PFSK-1 (cell line): Measurements from ENCODE around the gene SEMA6D.

ENCODE experiments used
- FOXP2 ChIP-seq: optimal IDR thresholded peaks from 2 replicates; pipeline ENCODE3; 2011; ENCODE audit warnings: borderline replicate concordance, control low read depth, inconsistent platforms; ENCODE audit not compliant: insufficient read depth; ENCODE audit errors: extremely low read length, extremely low read depth
- POLR2AphosphoS5 ChIP-seq: IDR thresholded peaks from 2 replicates; pipeline ENCODE4 v1.6.1; 2012; ENCODE audit warnings: low read depth, mild to moderate bottlenecking, control low read depth, low read length, moderate library complexity
- SIN3A ChIP-seq: IDR thresholded peaks from 2 replicates; pipeline ENCODE4 v1.6.1; 2012; ENCODE audit warnings: mild to moderate bottlenecking, low read length, moderate library complexity, borderline replicate concordance; ENCODE audit not compliant: insufficient read depth
- TAF1 ChIP-seq: IDR thresholded peaks from 2 replicates; pipeline ENCODE4 v1.6.1; 2012; ENCODE audit warnings: low read length, control low read depth, borderline replicate concordance; ENCODE audit not compliant: insufficient read depth
- TF ChIP-seq, protein P1 (sequence below), 2 experiments: IDR thresholded peaks; 2 replicates each; pipeline versions ENCODE4 v1.6.1 to v1.8.0; 2011 to 2012; ENCODE audit warnings: low read depth in 2 of 2, low read length in 2 of 2, control low read depth in 1 of 2, inconsistent platforms in 1 of 2, mild to moderate bottlenecking in 1 of 2, moderate library complexity in 1 of 2; ENCODE audit not compliant: insufficient read depth in 1 of 2

SEMA6D gene

DNA sequence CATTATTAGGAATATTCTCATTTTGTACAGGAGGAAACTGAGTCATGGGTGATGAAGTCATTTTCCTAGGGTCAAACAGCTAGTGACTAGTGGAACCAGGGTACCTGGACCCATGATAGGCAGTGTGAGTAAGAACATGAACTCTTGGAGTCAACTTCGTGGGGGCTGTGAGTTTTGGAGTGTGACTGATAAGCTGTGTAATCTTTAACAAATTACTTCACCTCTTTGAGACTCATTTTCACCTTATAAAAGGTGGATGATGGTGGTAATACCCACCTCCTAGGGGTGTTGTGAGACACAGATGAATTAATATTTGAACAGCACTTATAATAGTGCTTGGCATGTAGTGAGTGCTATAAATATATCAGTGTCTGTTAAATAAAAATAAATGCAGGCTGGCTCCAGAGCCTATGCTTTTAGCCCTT, 9.1 kb downstream of the SEMA6D start:
- TF ChIP-seq POLR2AphosphoS5 = no peak
- TF ChIP-seq SIN3A = no peak
- TF ChIP-seq TAF1 = no peak
- no peak for TF ChIP-seq FOXP2
- TF ChIP-seq, protein P1, sequence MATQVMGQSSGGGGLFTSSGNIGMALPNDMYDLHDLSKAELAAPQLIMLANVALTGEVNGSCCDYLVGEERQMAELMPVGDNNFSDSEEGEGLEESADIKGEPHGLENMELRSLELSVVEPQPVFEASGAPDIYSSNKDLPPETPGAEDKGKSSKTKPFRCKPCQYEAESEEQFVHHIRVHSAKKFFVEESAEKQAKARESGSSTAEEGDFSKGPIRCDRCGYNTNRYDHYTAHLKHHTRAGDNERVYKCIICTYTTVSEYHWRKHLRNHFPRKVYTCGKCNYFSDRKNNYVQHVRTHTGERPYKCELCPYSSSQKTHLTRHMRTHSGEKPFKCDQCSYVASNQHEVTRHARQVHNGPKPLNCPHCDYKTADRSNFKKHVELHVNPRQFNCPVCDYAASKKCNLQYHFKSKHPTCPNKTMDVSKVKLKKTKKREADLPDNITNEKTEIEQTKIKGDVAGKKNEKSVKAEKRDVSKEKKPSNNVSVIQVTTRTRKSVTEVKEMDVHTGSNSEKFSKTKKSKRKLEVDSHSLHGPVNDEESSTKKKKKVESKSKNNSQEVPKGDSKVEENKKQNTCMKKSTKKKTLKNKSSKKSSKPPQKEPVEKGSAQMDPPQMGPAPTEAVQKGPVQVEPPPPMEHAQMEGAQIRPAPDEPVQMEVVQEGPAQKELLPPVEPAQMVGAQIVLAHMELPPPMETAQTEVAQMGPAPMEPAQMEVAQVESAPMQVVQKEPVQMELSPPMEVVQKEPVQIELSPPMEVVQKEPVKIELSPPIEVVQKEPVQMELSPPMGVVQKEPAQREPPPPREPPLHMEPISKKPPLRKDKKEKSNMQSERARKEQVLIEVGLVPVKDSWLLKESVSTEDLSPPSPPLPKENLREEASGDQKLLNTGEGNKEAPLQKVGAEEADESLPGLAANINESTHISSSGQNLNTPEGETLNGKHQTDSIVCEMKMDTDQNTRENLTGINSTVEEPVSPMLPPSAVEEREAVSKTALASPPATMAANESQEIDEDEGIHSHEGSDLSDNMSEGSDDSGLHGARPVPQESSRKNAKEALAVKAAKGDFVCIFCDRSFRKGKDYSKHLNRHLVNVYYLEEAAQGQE (IDR thresholded peaks at IDR 0.05; ENCODE audit: insufficient read depth in 1 of 2, low read depth in 2 of 2, low read length in 2 of 2) = no peak

DNA sequence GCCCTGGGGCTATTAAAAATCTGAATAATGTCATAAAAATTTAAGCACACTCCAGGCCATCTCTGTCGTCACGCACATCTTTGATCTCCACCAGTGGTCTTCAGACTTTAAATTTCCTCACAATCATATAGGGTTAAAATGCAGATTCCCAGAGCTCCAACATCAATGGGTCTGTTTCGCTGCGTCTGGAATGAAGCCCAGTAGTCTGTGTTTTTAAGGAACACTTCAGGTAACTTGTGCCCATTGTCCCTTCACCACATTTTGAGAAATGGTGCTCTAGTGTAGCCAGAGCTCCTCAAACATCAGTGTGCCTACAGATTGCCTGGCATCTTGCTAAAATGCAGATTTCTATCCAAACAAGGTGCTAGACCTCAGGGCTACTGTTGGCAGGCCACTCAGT, 9.8 kb downstream of the SEMA6D start:
- TF ChIP-seq SIN3A (no peak), FOXP2 (no peak), POLR2AphosphoS5 (no peak), TAF1 (no peak)
- TF ChIP-seq, protein P1 (IDR thresholded peaks at IDR 0.05; ENCODE audit: insufficient read depth in 1 of 2, low read depth in 2 of 2, low read length in 2 of 2) = no peak

DNA sequence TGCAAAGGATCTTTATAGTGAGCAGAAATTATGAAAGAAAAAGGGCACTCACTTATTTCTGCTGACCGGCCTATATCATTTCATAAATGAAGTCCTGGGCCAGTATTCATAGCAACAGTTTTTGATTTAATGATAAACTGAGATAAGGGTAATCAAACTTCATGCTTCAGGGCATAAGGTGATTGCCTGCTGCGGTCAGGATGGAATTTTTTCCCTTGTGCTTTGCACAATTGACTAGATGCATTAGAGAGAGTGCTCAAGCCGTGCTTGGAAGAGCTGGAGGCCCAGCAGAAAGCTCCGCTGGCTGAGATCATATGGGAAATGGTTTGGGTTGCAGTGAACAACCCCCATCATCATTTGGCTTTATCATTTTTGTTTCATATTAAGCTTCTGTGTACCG, 10.4 kb downstream of the SEMA6D start:
- TF ChIP-seq TAF1 (no peak), FOXP2 (no peak), POLR2AphosphoS5 (no peak), SIN3A (no peak)
- TF ChIP-seq, protein P1 (IDR thresholded peaks at IDR 0.05; ENCODE audit: insufficient read depth in 1 of 2, low read depth in 2 of 2, low read length in 2 of 2) = no peak

DNA sequence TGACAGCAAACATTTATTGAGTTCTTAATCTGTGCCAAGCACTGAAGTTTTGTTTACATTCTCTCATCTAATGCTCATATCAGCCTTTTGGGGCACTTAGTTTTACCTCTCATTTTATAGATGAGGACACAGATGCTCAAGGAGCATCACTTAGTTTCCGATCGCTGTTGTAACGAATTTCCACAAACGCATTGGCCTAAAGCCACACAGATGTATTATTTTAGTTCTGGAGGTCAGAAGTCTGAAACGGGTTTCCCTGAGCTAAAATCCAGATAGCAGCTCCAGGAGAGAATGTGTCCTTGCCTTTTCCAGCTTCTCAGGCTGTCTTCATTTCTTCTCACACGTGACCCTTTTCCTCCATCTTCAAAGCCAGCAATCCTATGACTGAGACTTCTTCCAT, 11.1 kb downstream of the SEMA6D start:
- no peak for TF ChIP-seq SIN3A
- no peak for TF ChIP-seq POLR2AphosphoS5
- TF ChIP-seq, protein P1 (IDR thresholded peaks at IDR 0.05; ENCODE audit: insufficient read depth in 1 of 2, low read depth in 2 of 2, low read length in 2 of 2) = no peak

DNA sequence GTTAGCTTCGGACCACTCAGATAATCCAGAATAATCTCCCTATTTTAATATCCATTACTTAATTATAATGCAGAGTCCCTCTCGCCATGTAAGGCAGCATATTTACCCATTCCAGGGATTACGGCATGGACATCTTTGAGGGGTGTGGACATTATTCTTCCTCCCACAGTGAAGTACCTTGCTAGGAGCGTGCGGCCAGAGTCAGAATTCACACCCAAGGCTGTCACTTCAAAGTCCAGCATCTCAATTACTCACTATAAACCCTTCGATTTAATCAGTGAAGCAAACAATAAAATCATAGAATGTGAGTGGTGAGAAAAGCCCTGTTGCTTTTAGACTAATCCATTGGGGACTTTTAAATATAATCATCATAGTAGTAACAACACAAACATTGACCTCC, 11.6 kb downstream of the SEMA6D start:
- TF ChIP-seq FOXP2 = no peak
- TF ChIP-seq, protein P1 (IDR thresholded peaks at IDR 0.05; ENCODE audit: insufficient read depth in 1 of 2, low read depth in 2 of 2, low read length in 2 of 2) = no peak
- TF ChIP-seq POLR2AphosphoS5 = no peak
- no peak for TF ChIP-seq SIN3A
- no peak for TF ChIP-seq TAF1
